ENCODE data around the gene ZNRF3. TPM values are rescaled to one million over a fixed set of nuclear protein-coding genes. Genes with fewer than 3 reads are reported as not detected.
"Not testable (repeated sequence)": the region's sequence is repeated elsewhere in the genome, so short reads cannot be mapped to it uniquely, and the experiment has no call there.

Gene ZNRF3
- total RNA-seq, 1 experiment from 2014 or later, result 23.7 TPM

- BruUV-seq (replicated peaks), result no TSS peak
- no peak for DNase-seq
- CTCF ChIA-PET, result interaction anchor here (0.6 to 3.9 kb wide), 6 partner anchors 15 to 220 kb away, joined by 3 to 42 read pairs (median 4); no protein-coding TSS in a partner anchor
- intact Hi-C loops (cut with micrococcal nuclease; ENCODE audit: unreplicated experiment), result no loop called here
- TF ChIP-seq CTCF (IDR thresholded peaks at IDR 0.05; ENCODE audit: unreplicated experiment), result no peak
- no peak overlapping the region for H3K4me3 Mint-ChIP-seq (ENCODE audit: low read depth, unreplicated experiment)
- no peak overlapping the region for H3K27ac Mint-ChIP-seq (ENCODE audit: unreplicated experiment)
- H3K36me3 Mint-ChIP-seq (ENCODE audit: insufficient read depth, unreplicated experiment), result peaks cover 15% of the 10 kb centered on the region
- H3K9me3 Mint-ChIP-seq (ENCODE audit: low read depth, unreplicated experiment), result no peaks in the 10 kb centered on the region
- no peaks in the 10 kb centered on the region for H3K27me3 Mint-ChIP-seq (ENCODE audit: unreplicated experiment)
- H3K4me1 Mint-ChIP-seq (ENCODE audit: low read depth, unreplicated experiment), result peaks cover 42% of the 10 kb centered on the region
Measured at GRCh38 chr22:29039148-29039547, 155.8 kb downstream of the ZNRF3 start.

- DNase-seq; H3K27ac Mint-ChIP-seq (ENCODE audit: unreplicated experiment); H3K27me3 Mint-ChIP-seq (ENCODE audit: unreplicated experiment); BruUV-seq (replicated peaks); H3K9me3 Mint-ChIP-seq (ENCODE audit: low read depth, unreplicated experiment); H3K4me3 Mint-ChIP-seq (ENCODE audit: low read depth, unreplicated experiment): not testable (repeated sequence)
- CTCF ChIA-PET, result interaction anchor here (0.6 to 3.9 kb wide), 6 partner anchors 16 to 221 kb away, joined by 3 to 42 read pairs (median 4); no protein-coding TSS in a partner anchor
- peaks cover 42% of the 10 kb centered on the region for H3K4me1 Mint-ChIP-seq (ENCODE audit: low read depth, unreplicated experiment)
- intact Hi-C loops (cut with micrococcal nuclease; ENCODE audit: unreplicated experiment), result loop anchor here (1.0 to 2.0 kb wide), 2 partner anchors 184 to 439 kb away; no protein-coding TSS in a partner anchor
- H3K36me3 Mint-ChIP-seq (ENCODE audit: insufficient read depth, unreplicated experiment), result peaks cover 20% of the 10 kb centered on the region
Measured at GRCh38 chr22:29039684-29040083, 156.3 kb downstream of the ZNRF3 start.

GRCh38 chr22:29040385-29041275 is 157.3 kb downstream of the ZNRF3 start:
- Mint-ChIP-seq H3K36me3 (ENCODE audit: insufficient read depth, unreplicated experiment) (peaks cover 23% of the 10 kb centered on the region), H3K4me3 (ENCODE audit: low read depth, unreplicated experiment) (no peak overlapping the region), H3K27me3 (ENCODE audit: unreplicated experiment) (no peaks in the 10 kb centered on the region), H3K4me1 (ENCODE audit: low read depth, unreplicated experiment) (peaks cover 43% of the 10 kb centered on the region), H3K27ac (ENCODE audit: unreplicated experiment) (no peak overlapping the region), H3K9me3 (ENCODE audit: low read depth, unreplicated experiment) (no peaks in the 10 kb centered on the region)
- TF ChIP-seq CTCF (IDR thresholded peaks at IDR 0.05; ENCODE audit: unreplicated experiment), result peak; percentile 82
- peak; percentile 72 for DNase-seq
- CTCF ChIA-PET, result interaction anchor here (0.5 to 3.9 kb wide), 22 partner anchors 9 to 1011 kb away, joined by 3 to 42 read pairs (median 3); partner anchors contain the start of gene ZNRF3
- intact Hi-C loops (cut with micrococcal nuclease; ENCODE audit: unreplicated experiment), result loop anchor here (1.0 to 2.0 kb wide), 2 partner anchors 185 to 440 kb away; no protein-coding TSS in a partner anchor
- BruUV-seq (replicated peaks), result no TSS peak

- H3K4me1 Mint-ChIP-seq (ENCODE audit: low read depth, unreplicated experiment), result peaks cover 43% of the 10 kb centered on the region
- H3K36me3 Mint-ChIP-seq (ENCODE audit: insufficient read depth, unreplicated experiment), result peaks cover 27% of the 10 kb centered on the region
- BruUV-seq (replicated peaks), result no TSS peak
- no peaks in the 10 kb centered on the region for H3K27me3 Mint-ChIP-seq (ENCODE audit: unreplicated experiment)
- DNase-seq, result no peak
- no peak overlapping the region for H3K4me3 Mint-ChIP-seq (ENCODE audit: low read depth, unreplicated experiment)
- CTCF ChIA-PET, result interaction anchor here (0.5 to 3.9 kb wide), 11 partner anchors 10 to 414 kb away, joined by 3 to 42 read pairs (median 5); partner anchors contain the start of gene ZNRF3
- TF ChIP-seq CTCF (IDR thresholded peaks at IDR 0.05; ENCODE audit: unreplicated experiment), result no peak
- peak overlapping the region; percentile 18 for H3K27ac Mint-ChIP-seq (ENCODE audit: unreplicated experiment)
- intact Hi-C loops (cut with micrococcal nuclease; ENCODE audit: unreplicated experiment), result loop anchor here (2.0 kb wide), 1 partner anchor 441 kb away; no protein-coding TSS in a partner anchor
- no peaks in the 10 kb centered on the region for H3K9me3 Mint-ChIP-seq (ENCODE audit: low read depth, unreplicated experiment)
Measured at GRCh38 chr22:29041408-29041807, 158.0 kb downstream of the ZNRF3 start.

Data from Calu3 (cell line).